CD8-positive, alpha-beta memory T cell (primary cell): ENCODE measurements around the gene RHBDF2. TPM values are rescaled to one million over a fixed set of nuclear protein-coding genes. Genes with fewer than 3 reads are reported as not detected.
"Not testable (repeated sequence)": the region's sequence is repeated elsewhere in the genome, so short reads cannot be mapped to it uniquely, and the experiment has no call there.

Source experiments
- CTCF ChIA-PET: fragments of 350-600 bp; sonication (Branson Sonifier 250); formaldehyde crosslinking; loops from one replicate; lab custom pipeline; 2021; ENCODE audit warnings: antibody characterized with exemption; lab: Charles Lee
- POLR2A ChIA-PET: fragments of 350-600 bp; sonication (Branson Sonifier 250); formaldehyde crosslinking; loops from one replicate; lab custom pipeline; 2021; ENCODE audit warnings: antibody characterized with exemption; lab: Charles Lee
- DNase-seq, 5 donors: peaks; one replicate each; pipeline versions ENCODE4 v3.0.0 to v3.0.0-alpha.2; 2020 to 2022; ENCODE audit warnings: mixed read lengths in 1 of 5
- H3K27ac ChIP-seq: one replicate; pipeline ENCODE4 v1.7.0; 2013; ENCODE audit warnings: low read depth, mild to moderate bottlenecking, low read length, moderate library complexity
- H3K27me3 ChIP-seq: 2 replicates; pipeline ENCODE4 v1.7.0; 2013; ENCODE audit warnings: low read length, mild to moderate bottlenecking; ENCODE audit not compliant: insufficient read depth, poor library complexity, severe bottlenecking
- H3K36me3 ChIP-seq: 2 replicates; pipeline ENCODE4 v1.7.0; 2013; ENCODE audit warnings: mild to moderate bottlenecking, low read length, moderate library complexity; ENCODE audit not compliant: insufficient read depth
- H3K4me1 ChIP-seq: 2 replicates; pipeline ENCODE4 v1.7.0; 2013; ENCODE audit warnings: mild to moderate bottlenecking, low read length, moderate library complexity; ENCODE audit not compliant: insufficient read depth
- H3K4me3 ChIP-seq: 2 replicates; pipeline ENCODE4 v1.7.0; 2013; ENCODE audit warnings: mild to moderate bottlenecking, low read length
- H3K9me3 ChIP-seq: 2 replicates; pipeline ENCODE4 v1.7.0; 2013; ENCODE audit warnings: mild to moderate bottlenecking, low read length
- H3K27ac Mint-ChIP-seq, 8 donors: one replicate each; pipeline ENCODE4 v1.8.0; 2020 to 2021; ENCODE audit warnings: mixed read lengths in 8 of 8, mild to moderate bottlenecking in 6 of 8, inconsistent platforms in 3 of 8, moderate library complexity in 3 of 8
- H3K27me3 Mint-ChIP-seq, 2 donors: one replicate each; pipeline ENCODE4 v1.8.0; 2020 to 2021; ENCODE audit warnings: mixed read lengths in 2 of 2, mild to moderate bottlenecking in 1 of 2, moderate library complexity in 1 of 2
- H3K36me3 Mint-ChIP-seq, 3 donors: one replicate each; pipeline ENCODE4 v1.8.0; 2020 to 2021; ENCODE audit warnings: mixed read lengths in 3 of 3, inconsistent platforms in 1 of 3, mild to moderate bottlenecking in 1 of 3
- H3K4me1 Mint-ChIP-seq, 3 donors: one replicate each; pipeline ENCODE4 v1.8.0; 2020 to 2021; ENCODE audit warnings: mixed read lengths in 3 of 3, inconsistent platforms in 1 of 3, mild to moderate bottlenecking in 1 of 3
- H3K4me3 Mint-ChIP-seq, 7 donors: one replicate each; pipeline ENCODE4 v1.8.0; 2020 to 2021; ENCODE audit warnings: mixed read lengths in 7 of 7, mild to moderate bottlenecking in 6 of 7, moderate library complexity in 4 of 7, inconsistent platforms in 2 of 7
- H3K9me3 Mint-ChIP-seq, 5 donors: one replicate each; pipeline ENCODE4 v1.8.0; 2020 to 2022; ENCODE audit warnings: mixed read lengths in 5 of 5, mild to moderate bottlenecking in 3 of 5, moderate library complexity in 2 of 5, inconsistent platforms in 1 of 5
- polyA plus RNA-seq: library from polyadenylated mRNA; unstranded; fragments of 300-500 nt; fragmentation: Illumina TruSeq; gene quantifications from one replicate; pipeline ENCODE4 v1.2.3, GENCODE V29; 2021
- total RNA-seq, 2 experiments: library from RNA; stranded (reverse); gene quantifications; one replicate each; pipeline ENCODE4 v1.2.3, GENCODE V29; 2021

The RHBDF2 gene
- total and polyA plus RNA-seq, 3 experiments from 2014 or later = 38.2 to 42.5 (median 38.4) TPM

GRCh38 chr17:76527430-76528111 lies 26.3 kb upstream of the RHBDF2 start:
- no peaks in the 10 kb centered on the region for H3K9me3 Mint-ChIP-seq
- peak; percentile 15 to 74 (median 60) for DNase-seq
- Histone ChIP-seq H3K36me3 (no peaks in the 10 kb centered on the region), H3K27me3 (no peaks in the 10 kb centered on the region), H3K4me3 (peak overlapping the region; percentile 43), H3K27ac (no peak overlapping the region), H3K4me1 (peaks cover 41% of the 10 kb centered on the region), H3K9me3 (no peaks in the 10 kb centered on the region)
- H3K36me3 Mint-ChIP-seq = no peaks in the 10 kb centered on the region
- peak overlapping the region; percentile 54 to 77 (median 72) for H3K4me3 Mint-ChIP-seq
- H3K27ac Mint-ChIP-seq = peak overlapping the region; percentile 76 to 89 (median 84)
- H3K27me3 Mint-ChIP-seq = peaks cover 0 to 1% of the 10 kb centered on the region in 2 donors
- peaks cover 25 to 49% (median 26%) of the 10 kb centered on the region in 3 donors for H3K4me1 Mint-ChIP-seq
- CTCF ChIA-PET = interaction anchor here (0.9 to 2.1 kb wide), 5 partner anchors 9 to 154 kb away, joined by 3 to 12 read pairs (median 3); no protein-coding TSS in a partner anchor
- POLR2A ChIA-PET = interaction anchor here (0.7 to 1.6 kb wide), 3 partner anchors 12 to 30 kb away, joined by 3 to 7 read pairs (median 3); no protein-coding TSS in a partner anchor

GRCh38 chr17:76527016-76527415 lies 25.8 kb upstream of the RHBDF2 start:
- H3K36me3 ChIP-seq, DNase-seq, H3K4me3 ChIP-seq, H3K36me3 Mint-ChIP-seq, H3K9me3 ChIP-seq, H3K27ac ChIP-seq, H3K27me3 Mint-ChIP-seq, H3K27me3 ChIP-seq, H3K9me3 Mint-ChIP-seq: not testable (repeated sequence)
- Mint-ChIP-seq H3K4me1 (peaks cover 25 to 48% (median 26%) of the 10 kb centered on the region in 3 donors), H3K4me3 (peak overlapping the region in 6 of 7 donors; percentile 13 to 74 (median 64)), H3K27ac (peak overlapping the region; percentile 43 to 86 (median 80))
- ChIA-PET CTCF (interaction anchor here (1.1 to 2.1 kb wide), 3 partner anchors 19 to 155 kb away, joined by 3 to 12 read pairs (median 3); no protein-coding TSS in a partner anchor), POLR2A (interaction anchor here (0.5 to 1.6 kb wide), 4 partner anchors 11 to 311 kb away, joined by 3 to 7 read pairs (median 3); no protein-coding TSS in a partner anchor)
- H3K4me1 ChIP-seq = peaks cover 41% of the 10 kb centered on the region

- H3K9me3 ChIP-seq, H3K9me3 Mint-ChIP-seq, H3K27ac Mint-ChIP-seq, H3K36me3 Mint-ChIP-seq, POLR2A ChIA-PET, H3K4me3 ChIP-seq, H3K27me3 Mint-ChIP-seq, H3K36me3 ChIP-seq, H3K4me3 Mint-ChIP-seq, DNase-seq, H3K27ac ChIP-seq, H3K27me3 ChIP-seq: not testable (repeated sequence)
- CTCF ChIA-PET = interaction anchor here (7.0 to 7.1 kb wide), 2 partner anchors 19 to 98 kb away, joined by 90 to 97 read pairs; no protein-coding TSS in a partner anchor
- H3K4me1 Mint-ChIP-seq = peaks cover 22 to 43% (median 26%) of the 10 kb centered on the region in 3 donors
- peaks cover 39% of the 10 kb centered on the region for H3K4me1 ChIP-seq
These were observed 24.2 kb upstream of the RHBDF2 start for GRCh38 chr17:76525513-76525833.

GRCh38 chr17:76524598-76525512 lies 23.6 kb upstream of the RHBDF2 start:
- Mint-ChIP-seq H3K4me1 (peaks cover 22 to 41% (median 26%) of the 10 kb centered on the region in 3 donors), H3K36me3 (no peaks in the 10 kb centered on the region)
- POLR2A ChIA-PET = no interaction called here

GRCh38 chr17:76523084-76524037 lies 22.1 kb upstream of the RHBDF2 start:
- peak overlapping the region; percentile 79 to 95 (median 86) for H3K27ac Mint-ChIP-seq
- no peaks in the 10 kb centered on the region for H3K36me3 Mint-ChIP-seq

More at GRCh38 chr17:76524598-76525512, 23.6 kb upstream of the RHBDF2 start:
- DNase-seq = no peak
- H3K9me3 Mint-ChIP-seq = no peaks in the 10 kb centered on the region
- peak overlapping the region in 5 of 8 donors; percentile 56 to 86 (median 73) for H3K27ac Mint-ChIP-seq
- H3K27me3 Mint-ChIP-seq = peaks cover 0 to 1% of the 10 kb centered on the region in 2 donors
- no peak overlapping the region for H3K4me3 Mint-ChIP-seq
- Histone ChIP-seq H3K4me1 (peaks cover 33% of the 10 kb centered on the region), H3K27me3 (no peaks in the 10 kb centered on the region), H3K4me3 (no peak overlapping the region), H3K9me3 (no peaks in the 10 kb centered on the region), H3K27ac (no peak overlapping the region), H3K36me3 (no peaks in the 10 kb centered on the region)
- CTCF ChIA-PET = interaction anchor here (2.2 to 7.1 kb wide), 7 partner anchors 11 to 191 kb away, joined by 6 to 97 read pairs (median 43); partner anchors contain the start of gene ST6GALNAC2

GRCh38 chr17:76521683-76522082 lies 20.5 kb upstream of the RHBDF2 start:
- not testable (repeated sequence) for H3K27me3 ChIP-seq, H3K9me3 Mint-ChIP-seq, H3K4me3 ChIP-seq, H3K36me3 ChIP-seq, H3K9me3 ChIP-seq, H3K27me3 Mint-ChIP-seq, DNase-seq, H3K36me3 Mint-ChIP-seq, H3K27ac ChIP-seq, H3K4me3 Mint-ChIP-seq
- Mint-ChIP-seq H3K4me1 (peaks cover 21 to 40% (median 25%) of the 10 kb centered on the region in 3 donors), H3K27ac (peak overlapping the region in 3 of 8 donors; percentile 29 to 73 (median 51))
- ChIA-PET POLR2A (interaction anchor here (1.1 kb wide), 1 partner anchor 215 kb away, joined by 3 read pairs; no protein-coding TSS in a partner anchor), CTCF (interaction anchor here (2.3 to 7.1 kb wide), 7 partner anchors 8 to 102 kb away, joined by 7 to 97 read pairs (median 35); partner anchors contain the start of genes AANAT and ST6GALNAC2)
- H3K4me1 ChIP-seq = peaks cover 22% of the 10 kb centered on the region

More at GRCh38 chr17:76523084-76524037, 22.1 kb upstream of the RHBDF2 start:
- Histone ChIP-seq H3K4me3 (peak overlapping the region; percentile 44), H3K9me3 (no peaks in the 10 kb centered on the region), H3K27ac (no peak overlapping the region), H3K27me3 (no peaks in the 10 kb centered on the region), H3K36me3 (no peaks in the 10 kb centered on the region), H3K4me1 (peaks cover 19% of the 10 kb centered on the region)
- CTCF ChIA-PET = interaction anchor here (0.6 to 7.1 kb wide), 48 partner anchors 8 to 291 kb away, joined by 3 to 97 read pairs (median 6); partner anchors contain the start of genes AANAT, CYGB, PRCD and RHBDF2
- H3K4me1 Mint-ChIP-seq = peaks cover 21 to 38% (median 27%) of the 10 kb centered on the region in 3 donors
- POLR2A ChIA-PET = interaction anchor here (1.0 to 1.2 kb wide), 2 partner anchors 35 to 63 kb away, joined by 4 read pairs; partner anchors contain the start of gene ST6GALNAC2
- H3K27me3 Mint-ChIP-seq = peaks cover 0 to 1% of the 10 kb centered on the region in 2 donors
- peak overlapping the region in 6 of 7 donors; percentile 41 to 70 (median 60) for H3K4me3 Mint-ChIP-seq
- no peaks in the 10 kb centered on the region for H3K9me3 Mint-ChIP-seq
- peak; percentile 72 to 87 (median 76) for DNase-seq
